Endothelial cell of umbilical vein (primary cell): ENCODE measurements around the gene ZNF232.

Experiments used
- EZH2 ChIP-seq: IDR thresholded peaks from 2 replicates; pipeline ENCODE4 v1.6.1; 2012; ENCODE audit warnings: borderline replicate concordance, low read depth, mild to moderate bottlenecking, moderate library complexity, low read length, inconsistent platforms; ENCODE audit not compliant: severe bottlenecking
- GATA2 ChIP-seq: IDR thresholded peaks from 2 replicates; pipeline ENCODE4 v1.7.0; 2011; ENCODE audit warnings: low read depth, mild to moderate bottlenecking, moderate library complexity, mixed read lengths, low read length; ENCODE audit not compliant: insufficient read length, insufficient read depth
- JUN ChIP-seq: IDR thresholded peaks from 2 replicates; pipeline ENCODE4 v1.6.1; 2011; ENCODE audit warnings: borderline replicate concordance, low read depth; ENCODE audit not compliant: insufficient read length, insufficient read depth
- POLR2AphosphoS5 ChIP-seq: IDR thresholded peaks from 2 replicates; pipeline ENCODE4 v1.6.1; 2012; ENCODE audit warnings: low read depth, mild to moderate bottlenecking, control low read depth, low read length, moderate library complexity; ENCODE audit not compliant: insufficient read depth
- TF ChIP-seq, protein P1 (sequence below), 2 donors: IDR thresholded peaks; 1 replicate in 1 of 2; 2 replicates in 1 of 2; pipeline ENCODE4 v1.5.1; 2011; ENCODE audit warnings: low read length in 2 of 2, mild to moderate bottlenecking in 2 of 2, moderate library complexity in 2 of 2, control low read depth in 1 of 2, inconsistent platforms in 1 of 2, low read depth in 1 of 2; ENCODE audit not compliant: insufficient read depth in 1 of 2; ENCODE audit errors: extremely low read depth in 1 of 2
- TF ChIP-seq, protein P2 (sequence below): IDR thresholded peaks from 2 replicates; pipeline ENCODE4 v1.6.1; 2011; ENCODE audit not compliant: insufficient read depth, insufficient read length

DNA sequence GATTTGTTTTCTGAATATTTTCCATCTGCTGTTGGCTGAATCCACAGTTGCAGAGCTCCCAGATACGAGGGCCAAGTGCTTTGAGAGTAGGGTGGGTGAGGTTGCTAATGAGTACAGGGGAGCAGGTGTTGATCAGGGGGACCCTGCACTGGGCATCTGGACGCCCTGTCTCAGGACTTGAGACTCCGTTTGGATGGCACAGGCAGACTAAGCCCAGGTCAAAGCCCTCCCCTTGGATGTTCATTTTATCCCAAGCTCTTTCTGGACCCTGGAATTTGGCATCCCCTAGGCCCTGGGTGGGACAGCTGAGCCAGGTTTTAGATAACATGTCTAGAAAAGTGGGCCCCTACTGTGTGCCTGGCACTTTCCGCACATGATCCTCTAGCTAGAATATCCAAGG, 16.2 kb upstream of the ZNF232 start:
- no peak for TF ChIP-seq JUN
- TF ChIP-seq, protein P1, sequence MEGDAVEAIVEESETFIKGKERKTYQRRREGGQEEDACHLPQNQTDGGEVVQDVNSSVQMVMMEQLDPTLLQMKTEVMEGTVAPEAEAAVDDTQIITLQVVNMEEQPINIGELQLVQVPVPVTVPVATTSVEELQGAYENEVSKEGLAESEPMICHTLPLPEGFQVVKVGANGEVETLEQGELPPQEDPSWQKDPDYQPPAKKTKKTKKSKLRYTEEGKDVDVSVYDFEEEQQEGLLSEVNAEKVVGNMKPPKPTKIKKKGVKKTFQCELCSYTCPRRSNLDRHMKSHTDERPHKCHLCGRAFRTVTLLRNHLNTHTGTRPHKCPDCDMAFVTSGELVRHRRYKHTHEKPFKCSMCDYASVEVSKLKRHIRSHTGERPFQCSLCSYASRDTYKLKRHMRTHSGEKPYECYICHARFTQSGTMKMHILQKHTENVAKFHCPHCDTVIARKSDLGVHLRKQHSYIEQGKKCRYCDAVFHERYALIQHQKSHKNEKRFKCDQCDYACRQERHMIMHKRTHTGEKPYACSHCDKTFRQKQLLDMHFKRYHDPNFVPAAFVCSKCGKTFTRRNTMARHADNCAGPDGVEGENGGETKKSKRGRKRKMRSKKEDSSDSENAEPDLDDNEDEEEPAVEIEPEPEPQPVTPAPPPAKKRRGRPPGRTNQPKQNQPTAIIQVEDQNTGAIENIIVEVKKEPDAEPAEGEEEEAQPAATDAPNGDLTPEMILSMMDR (IDR thresholded peaks at IDR 0.05; ENCODE audit: extremely low read depth in 1 of 2, insufficient read depth in 1 of 2, low read depth in 1 of 2, low read length in 2 of 2), result no peak
- TF ChIP-seq, protein P2, sequence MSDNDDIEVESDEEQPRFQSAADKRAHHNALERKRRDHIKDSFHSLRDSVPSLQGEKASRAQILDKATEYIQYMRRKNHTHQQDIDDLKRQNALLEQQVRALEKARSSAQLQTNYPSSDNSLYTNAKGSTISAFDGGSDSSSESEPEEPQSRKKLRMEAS, result no peak
- no peak for TF ChIP-seq POLR2AphosphoS5
- TF ChIP-seq EZH2, result no peak
- TF ChIP-seq GATA2, result no peak
